ENCODE data around the gene OSTN.

The OSTN gene

GRCh38 chr3:191234216-191234615 is 35.2 kb downstream of the OSTN start:
- Histone ChIP-seq H3K9me2 (replicated peaks; ENCODE audit: low read depth, low read length) (no peaks in the 10 kb centered on the region), H3K4me2 (ENCODE audit: low read depth, low read length, poor library complexity, severe bottlenecking) (no peak overlapping the region), H2AFZ (ENCODE audit: low read length) (no peak overlapping the region), H3K9ac (ENCODE audit: low read depth, low read length, poor library complexity, severe bottlenecking) (no peak overlapping the region), H3K79me2 (ENCODE audit: insufficient read depth, low read length) (no peaks in the 10 kb centered on the region), H3K9me3 (ENCODE audit: insufficient read depth, low read depth, low read length) (no peaks in the 10 kb centered on the region), H3F3A (ENCODE audit: low read depth) (no peaks in the 10 kb centered on the region), H4K20me1 (ENCODE audit: insufficient read depth, low read length, poor library complexity, severe bottlenecking) (no peaks in the 10 kb centered on the region), H3K4me1 (ENCODE audit: insufficient read depth, low read length, poor library complexity, severe bottlenecking) (no peaks in the 10 kb centered on the region), H3K27me3 (ENCODE audit: insufficient read depth, low read length, poor library complexity, severe bottlenecking) (no peaks in the 10 kb centered on the region), H3K4me3 (ENCODE audit: low read length, poor library complexity, severe bottlenecking) (no peak overlapping the region), H3K36me3 (ENCODE audit: insufficient read depth, low read length) (no peaks in the 10 kb centered on the region)
- no peak for TF ChIP-seq EZH2phosphoT487 (IDR thresholded peaks at IDR 0.05; ENCODE audit: borderline replicate concordance)

- no peaks in the 10 kb centered on the region for H3K36me3 ChIP-seq (ENCODE audit: insufficient read depth, low read length)
- no peaks in the 10 kb centered on the region for H3K4me1 ChIP-seq (ENCODE audit: insufficient read depth, low read length, poor library complexity, severe bottlenecking)
- H3K9me3 ChIP-seq (ENCODE audit: insufficient read depth, low read depth, low read length), result no peaks in the 10 kb centered on the region
- no peaks in the 10 kb centered on the region for H3K79me2 ChIP-seq (ENCODE audit: insufficient read depth, low read length)
- no peaks in the 10 kb centered on the region for H3K9me2 ChIP-seq (replicated peaks; ENCODE audit: low read depth, low read length)
- H3K4me3 ChIP-seq (ENCODE audit: low read length, poor library complexity, severe bottlenecking), result no peak overlapping the region
- no peak overlapping the region for H2AFZ ChIP-seq (ENCODE audit: low read length)
- no peaks in the 10 kb centered on the region for H3K27me3 ChIP-seq (ENCODE audit: insufficient read depth, low read length, poor library complexity, severe bottlenecking)
- H4K20me1 ChIP-seq (ENCODE audit: insufficient read depth, low read length, poor library complexity, severe bottlenecking), result no peaks in the 10 kb centered on the region
- no peak overlapping the region for H3K4me2 ChIP-seq (ENCODE audit: low read depth, low read length, poor library complexity, severe bottlenecking)
- H3F3A ChIP-seq (ENCODE audit: low read depth), result no peaks in the 10 kb centered on the region
- no peak for TF ChIP-seq EZH2phosphoT487 (IDR thresholded peaks at IDR 0.05; ENCODE audit: borderline replicate concordance)
- no peak overlapping the region for H3K9ac ChIP-seq (ENCODE audit: low read depth, low read length, poor library complexity, severe bottlenecking)
Observed at GRCh38 chr3:191235331-191236314, 36.6 kb downstream of the OSTN start.

GRCh38 chr3:191236646-191237045 is 37.6 kb downstream of the OSTN start:
- Histone ChIP-seq H3K9ac (ENCODE audit: low read depth, low read length, poor library complexity, severe bottlenecking) (no peak overlapping the region), H3K9me3 (ENCODE audit: insufficient read depth, low read depth, low read length) (no peaks in the 10 kb centered on the region), H3F3A (ENCODE audit: low read depth) (no peaks in the 10 kb centered on the region), H2AFZ (ENCODE audit: low read length) (no peak overlapping the region), H3K4me1 (ENCODE audit: insufficient read depth, low read length, poor library complexity, severe bottlenecking) (no peaks in the 10 kb centered on the region), H3K79me2 (ENCODE audit: insufficient read depth, low read length) (no peaks in the 10 kb centered on the region), H3K4me3 (ENCODE audit: low read length, poor library complexity, severe bottlenecking) (no peak overlapping the region), H3K36me3 (ENCODE audit: insufficient read depth, low read length) (no peaks in the 10 kb centered on the region), H3K27me3 (ENCODE audit: insufficient read depth, low read length, poor library complexity, severe bottlenecking) (no peaks in the 10 kb centered on the region), H4K20me1 (ENCODE audit: insufficient read depth, low read length, poor library complexity, severe bottlenecking) (no peaks in the 10 kb centered on the region), H3K9me2 (replicated peaks; ENCODE audit: low read depth, low read length) (no peaks in the 10 kb centered on the region), H3K4me2 (ENCODE audit: low read depth, low read length, poor library complexity, severe bottlenecking) (no peak overlapping the region)
- TF ChIP-seq CTCF (conservative IDR thresholded peaks at IDR 0.05; ENCODE audit: low read length), result no peak
- no peak for TF ChIP-seq EZH2phosphoT487 (IDR thresholded peaks at IDR 0.05; ENCODE audit: borderline replicate concordance)

- no peaks in the 10 kb centered on the region for H3K9me3 ChIP-seq (ENCODE audit: insufficient read depth, low read depth, low read length)
- no peaks in the 10 kb centered on the region for H4K20me1 ChIP-seq (ENCODE audit: insufficient read depth, low read length, poor library complexity, severe bottlenecking)
- H3K9ac ChIP-seq (ENCODE audit: low read depth, low read length, poor library complexity, severe bottlenecking), result no peak overlapping the region
- H3K27me3 ChIP-seq (ENCODE audit: insufficient read depth, low read length, poor library complexity, severe bottlenecking), result no peaks in the 10 kb centered on the region
- H3F3A ChIP-seq (ENCODE audit: low read depth), result no peaks in the 10 kb centered on the region
- no peak overlapping the region for H3K4me2 ChIP-seq (ENCODE audit: low read depth, low read length, poor library complexity, severe bottlenecking)
- no peaks in the 10 kb centered on the region for H3K9me2 ChIP-seq (replicated peaks; ENCODE audit: low read depth, low read length)
- H3K4me3 ChIP-seq (ENCODE audit: low read length, poor library complexity, severe bottlenecking), result no peak overlapping the region
- no peaks in the 10 kb centered on the region for H3K36me3 ChIP-seq (ENCODE audit: insufficient read depth, low read length)
- TF ChIP-seq EZH2phosphoT487 (IDR thresholded peaks at IDR 0.05; ENCODE audit: borderline replicate concordance) (no peak), CTCF (conservative IDR thresholded peaks at IDR 0.05; ENCODE audit: low read length) (no peak)
- no peaks in the 10 kb centered on the region for H3K79me2 ChIP-seq (ENCODE audit: insufficient read depth, low read length)
- no peak overlapping the region for H2AFZ ChIP-seq (ENCODE audit: low read length)
- H3K4me1 ChIP-seq (ENCODE audit: insufficient read depth, low read length, poor library complexity, severe bottlenecking), result no peaks in the 10 kb centered on the region
Observed at GRCh38 chr3:191237047-191237882, 38.2 kb downstream of the OSTN start.

Measured in Loucy (cell line).